ENCODE measurements around the gene CMIP. TPM values are rescaled to one million over a fixed set of nuclear protein-coding genes. Genes with fewer than 3 reads are reported as not detected.

The CMIP gene
- total RNA-seq, 1 experiment from 2014 or later, result 53.6 TPM

DNA sequence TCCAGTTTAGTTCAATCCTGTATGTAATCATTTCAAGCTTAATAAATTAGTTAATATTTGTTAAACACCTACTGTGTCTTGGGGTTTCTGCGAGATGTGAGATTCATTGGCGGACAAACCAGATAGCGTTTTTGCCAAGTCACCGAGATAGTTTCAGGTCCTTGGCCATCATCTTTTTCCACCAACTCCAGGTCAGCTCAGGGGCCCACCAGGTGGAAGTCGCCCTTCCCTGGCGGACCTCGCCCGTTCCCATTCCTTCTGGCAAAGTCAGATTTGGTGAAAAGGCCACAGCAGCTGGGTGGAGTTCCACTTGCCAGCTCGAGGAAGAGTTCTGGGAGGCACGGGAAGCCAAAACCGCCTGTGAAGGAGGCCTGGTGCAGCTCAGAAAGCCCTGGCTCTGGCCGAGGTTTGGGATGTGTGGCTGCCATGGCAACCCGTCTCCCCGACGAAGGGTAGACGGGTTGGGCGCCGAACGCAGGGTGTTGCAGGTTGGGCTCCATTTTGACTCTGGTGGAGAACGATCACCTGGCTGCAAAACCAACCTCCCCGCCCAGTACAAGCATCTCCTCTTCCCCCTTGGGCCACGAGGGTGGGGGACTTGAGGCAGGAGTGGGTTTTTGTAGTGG is 39.5 kb downstream of the CMIP start:
- TF ChIP-seq, protein P1, sequence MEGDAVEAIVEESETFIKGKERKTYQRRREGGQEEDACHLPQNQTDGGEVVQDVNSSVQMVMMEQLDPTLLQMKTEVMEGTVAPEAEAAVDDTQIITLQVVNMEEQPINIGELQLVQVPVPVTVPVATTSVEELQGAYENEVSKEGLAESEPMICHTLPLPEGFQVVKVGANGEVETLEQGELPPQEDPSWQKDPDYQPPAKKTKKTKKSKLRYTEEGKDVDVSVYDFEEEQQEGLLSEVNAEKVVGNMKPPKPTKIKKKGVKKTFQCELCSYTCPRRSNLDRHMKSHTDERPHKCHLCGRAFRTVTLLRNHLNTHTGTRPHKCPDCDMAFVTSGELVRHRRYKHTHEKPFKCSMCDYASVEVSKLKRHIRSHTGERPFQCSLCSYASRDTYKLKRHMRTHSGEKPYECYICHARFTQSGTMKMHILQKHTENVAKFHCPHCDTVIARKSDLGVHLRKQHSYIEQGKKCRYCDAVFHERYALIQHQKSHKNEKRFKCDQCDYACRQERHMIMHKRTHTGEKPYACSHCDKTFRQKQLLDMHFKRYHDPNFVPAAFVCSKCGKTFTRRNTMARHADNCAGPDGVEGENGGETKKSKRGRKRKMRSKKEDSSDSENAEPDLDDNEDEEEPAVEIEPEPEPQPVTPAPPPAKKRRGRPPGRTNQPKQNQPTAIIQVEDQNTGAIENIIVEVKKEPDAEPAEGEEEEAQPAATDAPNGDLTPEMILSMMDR (IDR thresholded peaks at IDR 0.05; ENCODE audit: unreplicated experiment), result no peak
- H3K27me3 Mint-ChIP-seq (ENCODE audit: insufficient read depth, unreplicated experiment), result no peaks in the 10 kb centered on the region
- no peak for DNase-seq (ENCODE audit: unreplicated experiment)
- no peaks in the 10 kb centered on the region for H3K36me3 Mint-ChIP-seq (ENCODE audit: insufficient read depth, unreplicated experiment)
- no peaks in the 10 kb centered on the region for H3K9me3 Mint-ChIP-seq (ENCODE audit: unreplicated experiment)
- intact Hi-C loops (cut with micrococcal nuclease), result no loop called here
- H3K4me1 Mint-ChIP-seq (ENCODE audit: insufficient read depth, unreplicated experiment), result peaks cover 18% of the 10 kb centered on the region
- CTCF ChIA-PET, result interaction anchor here (0.6 to 1.0 kb wide), 4 partner anchors 15 to 216 kb away, joined by 3 read pairs; no protein-coding TSS in a partner anchor
- POLR2A ChIA-PET, result interaction anchor here (1.3 to 3.0 kb wide), 2 partner anchors 10 to 42 kb away, joined by 3 to 13 read pairs; no protein-coding TSS in a partner anchor
- no peak overlapping the region for H3K27ac Mint-ChIP-seq (ENCODE audit: low read depth, unreplicated experiment)
- BruUV-seq (replicated peaks), result no TSS peak
- H3K4me3 Mint-ChIP-seq (ENCODE audit: unreplicated experiment), result no peak overlapping the region

DNA sequence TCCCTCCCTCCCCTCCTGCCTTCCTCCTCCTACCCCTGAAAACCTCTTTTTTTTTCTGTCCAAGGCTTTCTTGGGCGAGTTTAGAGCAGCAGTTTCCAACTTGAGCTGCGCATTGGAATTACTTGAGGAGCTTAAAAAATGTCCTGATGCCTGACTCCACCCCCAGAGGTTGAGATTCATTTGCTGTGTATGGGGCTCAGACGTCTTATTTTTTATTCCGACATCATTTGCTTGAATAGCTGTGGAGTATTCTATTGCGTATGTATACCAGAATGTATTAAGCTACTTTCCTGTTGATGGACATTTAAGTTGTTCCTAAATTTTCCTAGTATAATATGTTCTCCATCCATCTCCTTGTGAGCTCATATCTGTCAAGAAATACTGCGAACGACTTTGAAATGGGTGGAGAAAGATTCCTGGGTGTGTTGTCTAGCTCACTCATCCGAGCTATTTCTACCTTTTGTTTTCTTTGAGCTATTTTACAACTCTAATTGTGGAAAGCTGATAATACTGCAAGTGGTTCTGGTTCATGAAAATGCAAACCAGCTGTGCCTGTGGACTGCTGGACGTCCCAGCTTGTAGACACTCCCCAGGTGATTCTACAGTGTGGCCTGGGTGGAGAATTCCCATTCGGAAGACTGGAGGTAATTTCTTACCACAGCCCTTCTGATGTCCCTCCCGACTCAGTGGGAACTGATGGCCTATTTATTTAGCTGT is 40.5 kb downstream of the CMIP start:
- no peak overlapping the region for H3K4me3 Mint-ChIP-seq (ENCODE audit: unreplicated experiment)
- no peak overlapping the region for H3K27ac Mint-ChIP-seq (ENCODE audit: low read depth, unreplicated experiment)
- H3K9me3 Mint-ChIP-seq (ENCODE audit: unreplicated experiment), result no peaks in the 10 kb centered on the region
- no peak for DNase-seq (ENCODE audit: unreplicated experiment)
- H3K4me1 Mint-ChIP-seq (ENCODE audit: insufficient read depth, unreplicated experiment), result peaks cover 20% of the 10 kb centered on the region
- intact Hi-C loops (cut with micrococcal nuclease), result no loop called here
- no peaks in the 10 kb centered on the region for H3K36me3 Mint-ChIP-seq (ENCODE audit: insufficient read depth, unreplicated experiment)
- H3K27me3 Mint-ChIP-seq (ENCODE audit: insufficient read depth, unreplicated experiment), result no peaks in the 10 kb centered on the region
- POLR2A ChIA-PET, result interaction anchor here (1.3 to 3.0 kb wide), 3 partner anchors 9 to 41 kb away, joined by 3 to 13 read pairs (median 4); no protein-coding TSS in a partner anchor
- CTCF ChIA-PET, result interaction anchor here (0.5 to 1.0 kb wide), 5 partner anchors 8 to 1960 kb away, joined by 3 to 4 read pairs (median 3); no protein-coding TSS in a partner anchor
- TF ChIP-seq, protein P1 (IDR thresholded peaks at IDR 0.05; ENCODE audit: unreplicated experiment), result no peak
- BruUV-seq (replicated peaks), result no TSS peak

DNA sequence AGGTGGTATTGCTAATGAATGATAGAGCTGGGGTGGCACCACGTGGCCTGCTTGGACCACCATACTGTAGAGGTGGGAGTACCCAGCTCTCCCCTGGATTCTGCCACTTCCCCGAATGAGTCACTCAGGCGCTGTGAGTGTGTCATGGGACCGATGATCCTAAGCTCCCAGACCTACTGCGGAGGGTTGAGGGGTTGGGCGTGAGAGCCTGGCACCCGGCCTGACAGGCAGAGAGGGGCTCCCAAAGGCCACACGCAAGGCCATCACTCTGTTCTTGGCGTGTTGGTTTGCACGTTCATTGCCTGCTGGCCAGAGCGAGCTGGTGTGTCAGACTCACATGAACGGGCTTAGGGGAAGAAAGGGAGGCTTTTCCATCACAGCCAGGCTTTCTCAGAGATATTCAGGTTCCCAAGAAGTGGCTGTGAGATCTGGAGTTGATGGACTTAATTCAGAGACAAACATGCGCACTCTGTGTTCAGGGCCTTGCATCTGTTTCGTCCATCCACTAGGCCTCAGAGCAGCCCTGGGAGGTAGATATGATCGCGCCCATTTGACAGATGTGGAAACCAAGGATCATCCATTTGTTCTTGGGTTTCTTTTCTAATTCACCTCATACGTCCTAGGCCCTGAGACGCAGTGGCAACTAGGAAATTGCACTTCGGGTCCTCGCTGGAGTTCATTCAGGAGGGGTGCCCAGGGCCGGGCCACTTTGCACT is 41.4 kb downstream of the CMIP start:
- BruUV-seq (replicated peaks), result no TSS peak
- Mint-ChIP-seq H3K4me1 (ENCODE audit: insufficient read depth, unreplicated experiment) (peaks cover 16% of the 10 kb centered on the region), H3K4me3 (ENCODE audit: unreplicated experiment) (no peak overlapping the region), H3K27me3 (ENCODE audit: insufficient read depth, unreplicated experiment) (no peaks in the 10 kb centered on the region), H3K9me3 (ENCODE audit: unreplicated experiment) (no peaks in the 10 kb centered on the region), H3K27ac (ENCODE audit: low read depth, unreplicated experiment) (no peak overlapping the region), H3K36me3 (ENCODE audit: insufficient read depth, unreplicated experiment) (no peaks in the 10 kb centered on the region)
- ChIA-PET CTCF (interaction anchor here (0.5 to 1.0 kb wide), 2 partner anchors 41 to 211 kb away, joined by 3 to 4 read pairs; no protein-coding TSS in a partner anchor), POLR2A (interaction anchor here (1.3 to 3.0 kb wide), 3 partner anchors 8 to 40 kb away, joined by 3 to 13 read pairs (median 4); no protein-coding TSS in a partner anchor)
- no peak for DNase-seq (ENCODE audit: unreplicated experiment)
- intact Hi-C loops (cut with micrococcal nuclease), result no loop called here
- TF ChIP-seq, protein P1 (IDR thresholded peaks at IDR 0.05; ENCODE audit: unreplicated experiment), result no peak
